Type B pancreatic cell (in vitro differentiated cells): Measurements from ENCODE around the gene TSLP. TPM values are rescaled to one million over a fixed set of nuclear protein-coding genes. Genes with fewer than 3 reads are reported as not detected.

Source experiments
- DNase-seq: peaks from one replicate; pipeline ENCODE4 v3.0.0; 2021; ENCODE audit warnings: mixed read lengths; ENCODE audit not compliant: unreplicated experiment; ENCODE audit errors: extremely low spot score
- H3K27ac Mint-ChIP-seq: 2 replicates; pipeline ENCODE4 v1.8.0; 2021; ENCODE audit warnings: mild to moderate bottlenecking, mixed read lengths
- H3K27me3 Mint-ChIP-seq: 2 replicates; pipeline ENCODE4 v1.8.0; 2021; ENCODE audit warnings: mixed read lengths
- H3K36me3 Mint-ChIP-seq: 2 replicates; pipeline ENCODE4 v1.8.0; 2021; ENCODE audit warnings: mixed read lengths
- H3K4me1 Mint-ChIP-seq: one replicate; pipeline ENCODE4 v1.8.0; 2021; ENCODE audit warnings: mixed read lengths; ENCODE audit not compliant: unreplicated experiment
- H3K4me3 Mint-ChIP-seq: 2 replicates; pipeline ENCODE4 v1.8.0; 2021; ENCODE audit warnings: mild to moderate bottlenecking, mixed read lengths
- H3K9me3 Mint-ChIP-seq: 2 replicates; pipeline ENCODE4 v1.8.0; 2021; ENCODE audit warnings: mixed read lengths
- CTCF ChIP-seq: fragments of 200-600 bp; sonication (generic); conservative IDR thresholded peaks from 2 replicates; pipeline ENCODE4 v1.5.0; 2021; ENCODE audit warnings: antibody characterized with exemption, mild to moderate bottlenecking
- total RNA-seq: library from RNA; stranded (reverse); gene quantifications from 2 replicates; pipeline ENCODE4 v1.2.1, GENCODE V29; 2021; ENCODE audit warnings: low replicate concordance

The TSLP gene
- total RNA-seq, 1 donor from 2014 or later: not detected

GRCh38 chr5:111095982-111096381, 24.5 kb downstream of the TSLP start:
- peaks cover 9% of the 10 kb centered on the region for H3K36me3 Mint-ChIP-seq
- H3K4me1 Mint-ChIP-seq: peaks cover 13% of the 10 kb centered on the region
- peaks cover 5% of the 10 kb centered on the region for H3K9me3 Mint-ChIP-seq
- H3K27ac Mint-ChIP-seq: no peak overlapping the region
- TF ChIP-seq CTCF: no peak
- no peak for DNase-seq
- no peak overlapping the region for H3K4me3 Mint-ChIP-seq
- H3K27me3 Mint-ChIP-seq: peaks cover 3% of the 10 kb centered on the region

- TF ChIP-seq CTCF: no peak
- Mint-ChIP-seq H3K4me1 (peaks cover 1% of the 10 kb centered on the region), H3K27me3 (no peaks in the 10 kb centered on the region), H3K36me3 (peaks cover 19% of the 10 kb centered on the region), H3K27ac (no peak overlapping the region), H3K4me3 (no peak overlapping the region), H3K9me3 (no peaks in the 10 kb centered on the region)
- DNase-seq: no peak
Measured at GRCh38 chr5:111099058-111099778, 27.7 kb downstream of the TSLP start.

- no peak for TF ChIP-seq CTCF
- Mint-ChIP-seq H3K27me3 (no peaks in the 10 kb centered on the region), H3K27ac (no peak overlapping the region), H3K4me3 (no peak overlapping the region), H3K4me1 (no peaks in the 10 kb centered on the region), H3K9me3 (no peaks in the 10 kb centered on the region), H3K36me3 (peaks cover 23% of the 10 kb centered on the region)
- no peak for DNase-seq
Measured at GRCh38 chr5:111106320-111106948, 34.9 kb downstream of the TSLP start.

- no peak overlapping the region for H3K27ac Mint-ChIP-seq
- DNase-seq: no peak
- TF ChIP-seq CTCF: no peak
- peaks cover 28% of the 10 kb centered on the region for H3K36me3 Mint-ChIP-seq
- H3K4me3 Mint-ChIP-seq: no peak overlapping the region
- H3K4me1 Mint-ChIP-seq: no peaks in the 10 kb centered on the region
- no peaks in the 10 kb centered on the region for H3K27me3 Mint-ChIP-seq
- H3K9me3 Mint-ChIP-seq: no peaks in the 10 kb centered on the region
Measured at GRCh38 chr5:111107371-111107770, 35.9 kb downstream of the TSLP start.

GRCh38 chr5:111111956-111112355, 40.4 kb downstream of the TSLP start:
- H3K36me3 Mint-ChIP-seq: peaks cover 6% of the 10 kb centered on the region
- H3K9me3 Mint-ChIP-seq: no peaks in the 10 kb centered on the region

More at GRCh38 chr5:111111956-111112355, 40.4 kb downstream of the TSLP start:
- no peak overlapping the region for H3K4me3 Mint-ChIP-seq
- H3K27me3 Mint-ChIP-seq: no peaks in the 10 kb centered on the region
- no peak for TF ChIP-seq CTCF
- H3K4me1 Mint-ChIP-seq: no peaks in the 10 kb centered on the region
- H3K27ac Mint-ChIP-seq: no peak overlapping the region
- DNase-seq: no peak
